Stimulated activated CD4-positive, alpha-beta T cell treated with anti-CD3 and anti-CD28 coated beads, Interleukin-15, amount 100 ng/mL, for 1 hour (primary cell): ENCODE results near the gene GALNT18.
"Not testable (repeated sequence)": the region's sequence is repeated elsewhere in the genome, so short reads cannot be mapped to it uniquely, and the experiment has no call there.

Source experiments
- DNase-seq, 2 donors: peaks; one replicate each; pipeline ENCODE4 v3.0.0-alpha.2; 2020; ENCODE audit warnings: low read depth in 1 of 2, low spot score in 1 of 2

Gene GALNT18

DNA sequence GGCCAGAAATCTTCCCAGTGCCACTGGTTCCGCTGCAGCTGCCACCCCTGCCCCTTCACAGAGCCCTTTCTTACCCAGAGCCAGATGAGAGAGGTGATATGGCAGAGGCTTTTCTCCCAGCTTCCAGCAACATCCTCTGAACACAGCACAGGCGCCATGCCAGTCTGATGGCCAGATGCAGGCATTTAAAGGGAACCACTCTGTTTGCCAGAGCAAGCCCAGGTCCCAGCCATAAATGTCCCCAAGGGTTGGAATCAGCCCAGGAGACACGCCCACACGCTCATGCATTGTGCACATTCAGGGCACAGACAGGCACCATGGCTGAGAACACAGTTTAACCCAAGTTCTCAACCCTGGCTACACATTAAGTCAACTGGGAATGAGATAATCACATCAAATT, 154.5 kb downstream of the GALNT18 start:
- no peak for DNase-seq

DNA sequence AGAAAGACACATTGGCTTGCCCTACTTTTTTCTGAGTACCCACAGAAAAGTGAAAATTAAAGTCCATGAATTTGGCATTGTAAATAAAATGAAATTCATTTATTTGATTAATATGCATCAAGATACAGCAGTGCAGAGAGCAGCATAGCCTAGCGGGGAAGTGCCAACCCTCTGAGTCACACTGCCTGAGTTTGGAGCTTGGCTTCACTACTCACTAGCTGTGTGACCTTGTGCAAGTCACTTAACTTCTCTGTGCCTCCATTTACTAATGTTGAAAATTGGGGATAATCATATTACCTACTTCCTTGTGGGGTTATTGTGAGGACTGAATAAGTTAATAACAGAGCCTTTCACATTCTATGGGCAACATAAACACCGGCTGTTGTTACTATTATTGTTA, 157.2 kb downstream of the GALNT18 start:
- no peak for DNase-seq

DNA sequence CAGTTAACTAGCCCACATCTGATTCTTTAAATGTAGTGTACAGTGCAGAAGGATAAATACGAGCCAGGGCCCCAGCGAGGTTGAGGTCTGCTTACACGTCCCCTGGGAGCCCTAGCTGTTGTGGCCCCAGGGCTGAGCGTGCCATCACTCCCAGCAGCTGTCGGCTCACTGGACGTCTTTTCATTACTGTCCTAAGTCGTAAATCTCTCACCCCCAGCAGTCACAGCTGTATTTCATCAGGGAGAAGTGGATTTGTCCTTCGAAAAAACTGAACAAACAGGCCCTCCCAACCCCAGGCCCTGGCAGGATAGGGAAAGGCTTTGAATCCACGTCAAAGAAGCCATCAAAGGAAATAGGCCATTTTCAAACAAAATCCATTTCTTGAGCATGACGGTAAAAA, 158.4 kb downstream of the GALNT18 start:
- DNase-seq, result no peak

DNA sequence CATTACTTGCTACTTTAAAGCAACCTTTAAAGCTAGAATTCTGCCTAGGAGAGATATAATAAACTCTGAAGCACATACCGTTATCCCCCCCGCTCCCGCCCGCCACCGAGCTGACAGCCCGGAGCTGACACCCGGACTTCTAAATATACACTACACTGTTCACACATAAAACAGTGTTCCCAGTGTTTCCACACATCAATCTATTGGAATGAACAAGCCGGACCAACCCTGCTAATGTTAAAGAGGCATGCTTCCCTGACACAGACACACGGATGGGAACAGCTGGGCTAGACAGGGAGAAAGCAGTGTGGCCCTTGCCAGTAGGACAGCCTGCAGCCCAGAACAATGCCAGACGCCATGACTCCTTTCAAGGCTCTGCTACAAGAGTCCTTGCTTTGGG, 160.3 kb downstream of the GALNT18 start:
- DNase-seq, result no peak

DNA sequence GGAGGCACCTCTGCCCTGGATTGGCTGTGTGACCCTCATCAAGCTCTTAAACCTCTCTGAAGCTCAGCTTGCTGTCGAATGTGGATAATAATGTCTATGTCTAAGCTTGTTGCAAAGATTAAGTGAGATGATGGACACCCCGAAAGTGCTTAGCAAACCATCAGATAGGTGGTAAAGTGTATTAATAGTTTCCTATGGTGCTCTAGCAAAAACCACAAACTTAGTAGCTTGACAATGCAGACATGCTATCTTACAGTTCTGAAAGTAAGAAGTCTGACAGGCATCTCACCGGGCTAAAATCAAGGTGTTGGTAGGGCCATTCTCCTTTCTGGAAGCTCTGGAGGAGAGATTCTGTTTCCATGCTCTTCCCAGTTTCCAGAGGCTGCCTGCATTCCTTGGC, 162.2 kb downstream of the GALNT18 start:
- DNase-seq, result no peak

DNA sequence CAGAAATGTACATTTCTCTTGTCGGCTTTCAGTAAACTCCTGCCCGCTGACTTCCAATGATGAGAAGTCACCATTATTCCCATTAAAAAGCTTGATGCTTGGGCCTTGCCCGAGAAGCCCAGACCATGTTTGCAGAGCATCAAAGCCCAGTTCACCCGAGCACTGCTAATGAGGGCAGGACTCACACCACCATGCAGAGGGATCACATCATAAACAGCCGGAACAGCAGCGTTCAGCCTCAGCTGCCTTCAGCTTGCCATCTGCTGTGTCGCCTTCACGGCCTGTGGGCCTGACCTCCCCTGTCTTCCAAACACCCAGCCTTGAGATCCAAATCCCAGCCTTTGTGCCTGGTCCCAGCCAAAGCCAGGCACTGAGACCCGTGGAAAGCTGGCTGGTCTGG, 163.3 kb downstream of the GALNT18 start:
- no peak for DNase-seq

DNA sequence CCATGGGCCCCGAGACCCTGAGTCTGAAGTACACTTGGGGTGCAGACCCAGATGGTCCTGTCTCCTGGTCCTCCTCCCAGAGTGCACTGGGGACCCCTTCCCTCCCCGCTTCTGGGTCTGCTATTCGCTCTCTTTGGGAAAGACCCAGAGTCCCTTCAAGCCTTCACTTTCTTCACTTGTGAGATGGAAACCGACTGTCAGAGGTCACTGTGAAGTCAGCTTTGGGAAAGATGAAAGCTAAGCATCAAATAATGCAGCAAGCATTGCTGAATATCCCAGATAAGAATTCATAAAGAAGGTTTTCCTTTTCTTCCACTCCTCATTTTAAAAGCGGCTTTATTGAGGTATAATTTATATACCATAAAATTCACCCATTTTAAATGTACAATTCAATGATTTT, 163.8 kb downstream of the GALNT18 start:
- DNase-seq, result no peak

DNA sequence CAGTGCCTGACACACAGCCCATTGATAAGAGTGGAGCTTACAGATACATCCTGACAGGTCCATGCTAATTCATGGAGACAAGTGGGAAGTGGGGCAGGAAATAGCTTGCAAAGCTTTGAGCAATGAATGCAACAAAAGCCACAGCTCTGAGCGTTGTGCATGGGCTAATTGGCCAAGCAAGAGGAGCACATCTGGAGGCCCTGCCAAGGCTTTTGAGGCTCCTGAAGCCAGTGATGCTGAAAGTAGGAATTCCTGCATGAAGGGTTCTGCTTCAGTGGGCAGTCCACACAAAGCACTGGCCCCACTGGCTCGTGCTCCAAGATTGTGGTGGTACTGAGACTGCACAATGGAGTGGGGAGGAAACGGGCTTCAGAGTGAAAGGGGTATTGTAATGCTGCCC, 164.9 kb downstream of the GALNT18 start:
- DNase-seq, result no peak

DNA sequence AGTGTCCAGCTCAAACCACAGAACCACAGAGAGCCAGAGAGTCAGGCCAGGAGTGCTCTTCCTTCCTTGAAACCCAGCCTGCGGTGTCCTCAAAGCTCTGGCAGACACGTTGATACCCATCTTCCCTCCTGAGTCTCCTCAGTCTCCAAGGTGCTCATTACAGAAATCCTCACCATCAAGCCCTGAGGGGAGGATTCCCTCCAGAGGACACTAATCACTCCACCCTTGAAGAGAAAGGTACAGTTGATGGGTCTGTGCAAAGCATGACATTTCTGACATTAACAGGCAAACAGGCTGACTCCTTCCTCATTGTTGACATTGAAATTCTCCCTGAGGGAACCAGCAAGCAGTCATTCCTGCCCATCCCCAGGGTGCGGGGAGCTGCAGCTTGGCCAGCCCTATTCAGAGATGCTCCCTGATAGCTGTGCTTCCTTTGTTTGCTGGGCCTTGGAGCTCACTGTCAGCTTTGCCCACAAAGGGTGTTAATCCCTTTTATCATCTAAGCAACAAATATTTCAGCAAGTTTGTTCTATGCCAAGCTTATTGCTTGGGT, 167.1 kb downstream of the GALNT18 start:
- DNase-seq, result no peak

DNA sequence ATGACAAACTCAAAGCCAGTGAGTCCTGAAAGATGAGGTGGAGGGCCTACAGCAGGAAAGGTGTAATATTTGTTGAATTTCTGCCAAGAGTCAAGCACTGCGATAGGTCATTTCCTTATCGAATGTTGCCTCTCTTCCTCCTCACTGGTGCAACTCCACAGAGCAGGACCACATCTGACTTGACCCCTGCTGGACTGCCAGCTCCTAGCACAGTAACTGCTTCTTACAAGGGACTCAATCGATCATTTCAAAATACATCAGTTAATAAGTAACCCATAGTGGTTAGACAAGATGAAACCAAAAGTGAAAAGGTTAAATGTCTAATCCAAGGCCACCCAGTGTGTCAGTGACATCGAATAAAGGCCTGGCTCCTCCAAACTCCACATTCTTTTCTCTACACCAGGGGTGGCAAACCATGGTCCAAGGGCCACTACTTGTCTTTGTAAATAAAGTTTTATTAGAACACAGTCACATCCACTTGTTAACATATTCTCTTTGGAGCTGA, 170.3 kb downstream of the GALNT18 start:
- no peak for DNase-seq

DNA sequence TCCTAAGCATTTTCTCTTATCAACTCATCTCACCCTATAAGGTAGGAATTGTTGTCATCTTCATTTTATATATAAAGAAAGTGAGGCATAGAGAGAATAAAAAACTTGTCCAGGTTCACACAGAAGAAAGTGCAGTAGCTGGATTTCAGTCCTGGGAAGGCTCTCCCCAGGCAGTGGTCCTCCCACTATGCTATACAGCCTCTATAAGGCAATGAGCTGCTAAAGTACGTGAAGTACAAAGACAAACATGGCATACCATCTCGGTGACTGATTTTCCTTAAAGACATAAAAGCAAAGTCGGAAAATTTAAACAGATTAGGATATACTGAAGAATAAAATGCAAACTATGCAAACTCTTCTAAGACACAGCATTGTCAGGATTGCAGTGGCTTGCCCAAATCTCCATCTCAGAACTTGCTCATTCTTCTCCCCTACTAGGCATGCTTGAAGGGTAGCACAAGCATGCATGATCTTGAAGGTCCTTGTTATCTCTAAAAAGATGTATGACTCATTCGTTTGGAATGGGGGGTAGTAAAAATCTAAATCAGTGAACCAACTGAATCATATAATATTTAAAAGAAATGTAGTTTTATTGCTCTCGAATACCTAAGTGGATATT, 171.0 kb downstream of the GALNT18 start:
- DNase-seq, result no peak

DNA sequence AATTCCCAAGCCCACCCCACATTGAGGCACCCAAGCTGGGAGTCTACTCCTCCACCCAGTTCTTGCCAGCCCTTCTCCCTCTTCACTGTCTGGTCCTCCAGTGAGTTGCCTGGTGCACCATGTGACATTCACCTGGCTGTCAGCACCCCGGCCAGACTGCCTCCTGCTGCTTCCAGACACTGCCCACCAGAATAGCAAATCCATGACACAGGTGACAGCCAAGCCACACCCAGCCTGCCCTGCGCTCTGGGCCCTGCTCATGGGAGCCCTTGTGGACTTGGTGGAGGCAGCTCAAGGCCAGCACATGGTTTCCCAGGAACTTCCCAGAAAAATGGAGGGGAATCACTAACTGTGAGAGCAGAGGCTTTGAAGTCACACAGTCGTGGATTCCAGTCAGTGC, 172.5 kb downstream of the GALNT18 start:
- no peak for DNase-seq

DNA sequence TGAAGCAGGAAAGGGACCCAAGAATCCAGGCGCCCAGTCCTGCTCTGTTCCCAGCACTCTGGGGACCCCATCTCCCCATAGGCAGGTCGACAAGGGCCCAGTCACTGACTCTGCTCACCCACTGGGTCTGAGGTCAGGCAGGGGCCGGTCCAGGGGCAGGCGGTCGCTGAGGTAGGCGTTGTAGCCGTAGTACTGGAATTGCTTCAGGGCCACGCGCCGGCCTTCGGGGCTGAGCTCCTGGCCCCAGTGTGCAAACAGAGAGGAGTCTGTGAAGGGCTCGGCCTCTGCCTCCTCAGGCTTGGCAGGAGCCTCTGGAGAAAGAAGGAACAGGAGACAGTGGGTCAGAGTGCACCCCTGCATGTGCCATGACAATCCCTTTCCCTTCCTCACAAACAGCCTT, 173.2 kb downstream of the GALNT18 start:
- DNase-seq, result no peak

DNA sequence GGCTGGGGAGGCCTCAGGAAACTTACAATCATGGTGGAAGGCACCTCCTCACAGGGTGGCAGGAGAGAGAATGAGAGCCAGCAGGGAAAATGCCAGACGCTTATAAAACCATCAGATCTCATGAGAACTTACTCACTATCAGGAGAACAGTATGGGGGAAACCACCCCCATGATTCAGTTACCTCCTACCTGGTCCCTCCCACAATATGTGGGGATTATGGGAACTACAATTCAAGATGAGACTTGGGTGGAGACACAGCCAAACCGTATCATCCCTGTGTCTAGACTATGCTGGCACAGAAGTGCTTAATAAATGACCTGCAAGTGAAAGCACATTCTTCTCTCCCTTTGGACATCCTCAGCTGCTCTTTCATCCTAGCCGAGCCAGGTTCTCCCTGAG, 174.2 kb downstream of the GALNT18 start:
- DNase-seq, result not testable (repeated sequence)

DNA sequence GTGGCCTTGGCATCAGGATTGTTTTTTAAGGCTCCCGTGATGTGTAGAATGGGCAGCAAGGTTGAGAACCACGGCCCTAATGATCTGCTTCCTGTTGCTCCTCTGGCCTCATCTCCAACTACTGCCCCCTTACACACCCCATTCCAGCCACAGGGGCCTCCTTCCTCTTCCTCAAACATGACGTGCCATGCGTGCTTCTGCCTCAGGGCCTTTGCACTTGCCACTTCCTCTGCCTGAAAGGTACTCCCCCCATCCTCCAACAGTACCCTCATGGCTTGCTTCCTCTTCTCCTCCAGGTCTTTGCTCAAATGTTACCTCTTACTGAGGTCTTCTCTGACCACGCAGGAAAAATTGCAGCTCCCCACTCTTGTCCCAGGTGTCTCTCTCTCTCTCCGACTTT, 174.8 kb downstream of the GALNT18 start:
- no peak for DNase-seq

DNA sequence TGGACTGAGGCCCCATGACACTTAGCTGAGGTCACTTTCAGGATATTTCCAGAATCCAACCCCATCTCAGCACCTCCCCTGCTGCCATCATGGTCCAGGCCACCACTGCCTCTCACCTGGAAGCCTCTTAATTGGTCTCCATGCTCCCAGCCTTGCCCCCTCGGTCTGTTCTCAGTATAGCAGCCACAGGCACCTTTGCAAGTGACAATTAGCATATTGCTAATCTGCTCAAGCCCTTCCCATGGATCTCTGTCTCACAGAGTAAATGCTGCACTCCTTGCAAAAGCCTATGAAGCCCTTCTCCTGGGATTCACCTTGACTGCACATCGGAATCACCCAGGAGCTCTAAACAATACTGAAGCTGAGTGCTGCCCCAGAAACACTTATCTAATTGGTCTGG, 175.2 kb downstream of the GALNT18 start:
- no peak for DNase-seq

DNA sequence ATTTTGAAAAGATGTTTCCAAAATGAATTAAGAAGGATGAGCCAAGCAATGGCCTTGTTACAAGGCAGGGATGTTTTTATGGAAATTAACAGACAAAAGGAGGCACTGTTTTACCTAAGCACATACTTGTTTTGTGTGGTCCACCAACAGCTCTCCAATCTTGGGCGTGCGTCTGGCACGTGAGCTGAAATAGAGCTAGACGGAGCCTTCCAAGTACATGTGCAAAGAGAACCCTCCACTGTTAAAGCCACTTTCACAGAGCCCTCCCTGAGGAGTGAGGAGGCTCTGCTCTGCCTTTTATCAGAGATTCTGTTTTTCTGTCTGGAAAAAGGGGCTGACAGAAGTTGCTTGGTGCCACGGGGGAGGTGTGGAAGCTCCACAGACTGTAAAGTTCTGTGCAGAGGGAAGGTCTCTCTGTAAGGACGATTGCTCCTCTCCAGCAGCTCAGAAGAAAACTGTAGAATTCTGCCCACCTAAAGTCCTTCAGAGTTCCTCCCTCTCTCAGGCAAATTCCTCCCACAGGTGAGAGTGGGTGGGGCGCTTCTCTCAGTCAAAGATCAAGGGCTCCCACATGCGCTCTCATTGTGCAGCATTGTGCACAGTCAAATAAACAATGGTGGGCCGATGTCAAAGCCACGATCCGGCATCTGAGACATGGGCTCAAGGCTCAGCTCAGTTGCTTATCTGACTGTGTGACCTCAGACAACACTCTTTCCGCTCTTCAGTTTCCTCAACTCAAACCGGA, 176.2 kb downstream of the GALNT18 start:
- DNase-seq, result no peak

DNA sequence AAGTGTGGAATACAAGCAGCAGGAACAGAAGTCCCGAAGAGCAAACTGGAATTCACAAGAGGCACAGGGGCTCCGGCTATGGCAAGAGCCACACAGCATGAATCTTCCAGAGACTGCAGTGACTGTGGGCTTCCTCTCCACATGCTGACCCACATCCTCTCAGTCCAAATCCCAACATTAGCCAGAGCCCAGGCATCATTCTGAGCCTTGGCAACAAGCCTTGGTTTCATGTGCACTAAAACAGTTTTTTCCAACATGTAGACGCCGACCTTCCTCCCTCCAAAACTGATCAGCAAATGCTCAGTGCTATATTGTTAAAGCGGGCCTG, 177.0 kb downstream of the GALNT18 start:
- no peak for DNase-seq

DNA sequence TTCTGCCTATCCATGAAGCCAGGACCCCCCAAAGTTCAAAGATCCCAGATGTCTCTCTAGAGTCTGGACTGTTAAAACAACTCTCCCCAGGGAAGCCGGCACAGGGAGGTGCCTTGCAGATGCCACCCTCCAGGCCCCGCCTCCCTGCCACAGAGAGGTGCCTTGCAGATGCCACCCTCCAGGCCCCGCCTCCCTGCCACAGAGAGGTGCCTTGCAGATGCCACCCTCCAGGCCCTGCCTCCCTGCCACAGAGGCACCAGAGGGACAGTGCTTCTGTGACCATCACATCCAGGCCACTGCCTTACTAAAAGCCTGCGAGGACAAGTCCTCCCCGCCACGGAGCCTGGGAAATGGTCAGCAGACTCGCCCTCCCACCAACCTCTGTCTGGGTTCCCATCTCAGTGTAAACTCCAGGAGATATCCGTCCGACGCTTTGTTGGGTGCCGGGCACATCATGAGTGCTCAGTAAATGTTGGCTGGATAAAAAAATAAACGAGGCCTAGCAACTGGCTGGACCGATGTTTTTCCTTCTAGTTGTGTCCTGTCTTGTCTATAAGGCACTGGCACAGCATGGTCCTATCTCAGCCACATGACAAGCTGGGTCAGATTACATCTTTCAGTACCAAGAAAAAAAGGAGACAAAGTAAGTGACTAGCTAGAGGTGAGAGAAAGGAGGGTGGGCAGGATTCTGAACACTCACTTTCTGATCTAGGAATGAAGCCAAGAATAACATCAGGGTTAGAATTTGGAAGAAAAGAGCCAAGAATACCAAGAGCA, 177.6 kb downstream of the GALNT18 start:
- DNase-seq, result no peak

DNA sequence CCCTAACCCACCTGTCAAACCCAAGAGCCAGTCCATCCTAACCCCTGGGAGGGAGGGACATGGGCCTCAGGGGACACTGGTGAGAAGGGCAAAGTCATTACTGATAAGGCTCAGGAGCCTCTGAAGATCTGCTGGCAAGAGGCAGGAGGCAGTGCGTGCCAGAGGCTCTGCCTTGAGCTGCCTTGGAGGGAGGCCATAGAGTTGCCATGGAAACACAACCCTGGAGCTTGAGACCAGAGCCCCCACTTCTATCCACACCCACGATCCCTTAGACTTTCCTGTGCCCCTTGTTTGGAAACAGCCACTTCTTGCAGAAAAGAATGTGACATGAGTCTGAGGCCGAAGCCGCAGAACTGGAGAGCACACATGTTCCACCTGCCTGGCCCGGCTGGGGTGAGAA, 179.0 kb downstream of the GALNT18 start:
- no peak for DNase-seq

DNA sequence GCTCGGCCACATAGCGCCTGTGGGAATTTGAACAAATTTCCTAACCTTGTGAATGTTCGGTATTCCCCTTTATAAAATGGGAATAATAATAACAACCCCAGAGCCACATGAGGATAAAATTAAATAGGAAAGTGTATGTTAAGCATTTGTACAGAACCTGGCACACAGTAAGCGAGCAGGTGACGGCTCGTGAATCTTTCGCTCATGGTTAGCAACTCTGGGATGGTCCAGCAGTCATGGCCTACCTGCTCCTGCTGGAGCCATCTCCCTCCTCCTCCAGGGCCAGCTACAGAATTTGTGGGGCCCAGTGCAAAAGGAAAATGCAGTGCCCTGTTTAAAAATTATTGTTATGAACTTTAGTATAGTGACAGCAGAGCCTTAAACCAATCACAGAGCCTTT, 180.3 kb downstream of the GALNT18 start:
- no peak for DNase-seq

DNA sequence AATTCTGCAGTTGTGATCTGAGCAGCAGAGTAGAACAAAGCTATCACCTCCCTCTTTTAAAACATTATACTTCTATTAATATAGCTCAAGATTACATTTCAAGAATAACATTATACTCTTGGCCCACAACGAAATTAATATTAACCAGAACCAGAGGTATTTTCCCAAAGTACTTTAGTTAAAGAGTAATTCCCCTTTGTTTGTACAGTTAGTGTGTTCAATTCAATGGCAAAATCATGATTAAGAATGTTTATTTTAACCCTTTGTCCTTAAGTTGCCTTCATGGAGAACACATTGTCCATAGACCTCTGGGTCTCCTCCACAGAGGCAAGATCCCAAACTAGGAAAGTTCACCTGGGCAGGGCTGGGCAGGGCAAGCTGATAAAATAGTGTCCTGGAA, 180.7 kb downstream of the GALNT18 start:
- no peak for DNase-seq
